ENCODE data around the gene LRMDA. TPM values are rescaled to one million over a fixed set of nuclear protein-coding genes. Genes with fewer than 3 reads are reported as not detected.

The LRMDA gene
- total and polyA plus RNA-seq, 2 donors (not counting 3 experiments of a cell fraction or from before 2014, with no cell fraction given): 9.7 to 18.0 TPM

DNA sequence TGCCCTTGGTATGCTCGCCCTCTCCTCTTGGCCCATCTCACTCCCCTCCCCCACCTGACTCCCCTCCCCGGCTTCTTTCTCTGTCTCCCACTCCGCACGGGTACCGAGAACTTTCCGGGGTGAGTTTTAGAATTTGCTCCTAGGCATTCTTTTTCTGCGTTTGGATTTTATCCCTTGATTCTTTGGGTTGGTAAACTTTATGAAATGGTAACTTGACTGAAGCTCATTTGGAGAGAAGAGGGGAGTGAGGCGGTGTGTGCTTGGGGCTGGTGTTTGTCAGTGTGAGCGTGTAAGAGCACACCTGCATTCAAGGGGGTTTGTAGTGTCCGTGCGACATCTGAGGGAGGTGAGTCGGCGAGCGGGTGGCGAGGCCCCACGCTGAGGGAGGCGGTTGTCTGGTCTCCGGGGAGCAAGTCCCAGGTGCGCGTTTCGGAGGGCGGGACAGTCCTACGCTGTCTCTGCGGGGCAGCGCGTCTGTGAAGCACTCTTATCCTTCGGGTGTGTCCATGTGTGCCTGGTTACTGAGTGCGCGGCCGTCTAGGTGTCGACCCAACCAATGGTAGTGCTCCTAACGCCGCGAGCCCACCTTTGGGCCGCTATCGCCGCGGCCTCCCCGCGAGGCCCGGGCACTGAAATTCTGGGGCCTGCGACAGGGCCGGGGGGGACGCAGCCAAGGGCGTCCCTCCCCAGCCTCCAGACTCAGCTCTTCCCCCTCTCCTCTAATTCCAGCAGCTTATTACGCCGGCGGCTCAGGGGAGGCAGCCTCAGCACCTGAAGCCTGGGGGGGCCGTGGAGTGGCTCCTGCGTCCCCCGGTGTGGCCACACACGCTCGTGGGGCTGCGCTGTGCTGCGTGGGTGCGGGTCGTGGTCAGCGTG lies 27.2 kb upstream of the LRMDA start:
- Histone ChIP-seq H3K9me1 (replicated peaks; ENCODE audit: control insufficient read depth, extremely low read depth, insufficient read depth, low read length) (no peaks in the 10 kb centered on the region), H3K9ac (replicated peaks; ENCODE audit: extremely low read depth, insufficient read depth, low read length) (no peak overlapping the region), H3K27me3 (ENCODE audit: control insufficient read depth in 2 of 2, insufficient read depth in 2 of 2, low read length in 2 of 2) (peaks cover 26 to 63% of the 10 kb centered on the region in 2 experiments), H3K4me1 (ENCODE audit: control insufficient read depth, extremely low read depth, insufficient read depth, low read length) (peaks cover 24% of the 10 kb centered on the region), H3K36me3 (ENCODE audit: control insufficient read depth in 2 of 2, extremely low read depth in 1 of 2, insufficient read depth in 2 of 2, low read length in 2 of 2) (no peaks in the 10 kb centered on the region), H3K9me3 (replicated peaks; ENCODE audit: control insufficient read depth, insufficient read depth, low read length) (no peaks in the 10 kb centered on the region), H3K27ac (ENCODE audit: insufficient read depth, low read depth, low read length) (no peak overlapping the region), H3K4me3 (replicated peaks in 1 of 3; ENCODE audit: insufficient read depth in 1 of 3, low read depth in 1 of 3, low read length in 3 of 3) (peak overlapping the region in 1 of 3 experiments; percentile 77), H3K79me2 (ENCODE audit: control insufficient read depth, insufficient read depth, low read length) (peaks cover 6% of the 10 kb centered on the region), H4K20me1 (replicated peaks; ENCODE audit: control insufficient read depth, extremely low read depth, insufficient read depth, low read length) (no peaks in the 10 kb centered on the region), H2AFZ (ENCODE audit: low read depth, low read length) (no peak overlapping the region), H3K4me2 (ENCODE audit: insufficient read depth, low read length) (no peak overlapping the region)
- ChIA-PET CTCF (interaction anchor here (0.6 to 1.0 kb wide), 2 partner anchors 9 to 507 kb away, joined by 3 to 6 read pairs; no protein-coding TSS in a partner anchor), POLR2A (no interaction called here)
- no peak for DNase-seq (ENCODE audit: low read depth, low spot score)
- dilution Hi-C loops (cut with MboI; ENCODE audit: extremely low pct_ligation_motif_present, low sequenced_read_pairs): no loop called here
- no peak for FAIRE-seq
- intact Hi-C loops (cut with micrococcal nuclease): loop anchor here (2.0 to 5.0 kb wide), 4 partner anchors 63 to 463 kb away; no protein-coding TSS in a partner anchor
- no TSS peak for BruUV-seq (replicated peaks)
- TF ChIP-seq JUN (IDR thresholded peaks at IDR 0.05; ENCODE audit: borderline replicate concordance, insufficient read depth, insufficient read length, low read depth): no peak
- no peak for TF ChIP-seq POLR2A (IDR thresholded peaks at IDR 0.05; ENCODE audit: low read depth, low read length)
- TF ChIP-seq EZH2 (IDR thresholded peaks at IDR 0.05; ENCODE audit: borderline replicate concordance, low read depth, low read length, severe bottlenecking): peak; percentile 78
- no peak for TF ChIP-seq POLR2AphosphoS5 (IDR thresholded peaks at IDR 0.05; ENCODE audit: insufficient read depth, low read depth, low read length)
- no peak for TF ChIP-seq MYC (IDR thresholded peaks at IDR 0.05; ENCODE audit: low read depth, low read length)
